Fibroblast of gingiva (primary cell): ENCODE measurements around the gene TFCP2L1.

Experiments
- DNase-seq: peaks from one replicate; pipeline ENCODE4 v3.0.0-alpha.2; 2011; ENCODE audit warnings: low read depth

Gene TFCP2L1

GRCh38 chr2:121172456-121172855 lies 112.5 kb downstream of the TFCP2L1 start:
- no peak for DNase-seq

- DNase-seq = no peak
Measured at GRCh38 chr2:121171625-121172119, 113.3 kb downstream of the TFCP2L1 start.

- no peak for DNase-seq
Measured at GRCh38 chr2:121170577-121170976, 114.4 kb downstream of the TFCP2L1 start.

GRCh38 chr2:121167411-121167810 lies 117.6 kb downstream of the TFCP2L1 start:
- DNase-seq = no peak
